GM19467 (cell line): ENCODE results near the gene RBFA.

Source experiments
- ATAC-seq: cut with Tn5 transposase; IDR thresholded peaks from one replicate; pipeline ENCODE4 v1.9.1; 2021; ENCODE audit warnings: mild to moderate bottlenecking, moderate library complexity; ENCODE audit not compliant: unreplicated experiment

RBFA gene

DNA sequence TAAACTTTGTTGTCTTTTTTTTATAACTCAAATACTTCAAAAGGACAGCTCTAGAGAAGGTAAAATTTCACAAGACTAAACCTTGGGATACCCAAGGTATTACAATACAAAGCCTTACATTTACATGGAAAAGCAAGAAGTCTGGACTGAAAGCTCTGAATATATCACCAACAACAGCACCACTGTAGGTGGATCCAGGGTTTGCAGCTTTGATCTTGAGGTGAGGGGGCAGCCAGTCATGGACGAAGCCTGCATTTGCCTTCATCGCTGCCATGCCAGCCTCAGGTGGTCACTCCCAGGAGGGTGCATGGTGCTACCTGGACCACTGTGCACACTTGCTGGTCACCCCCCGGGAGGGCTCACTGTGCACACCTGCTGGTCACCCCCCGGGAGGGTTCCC is 36.6 kb downstream of the RBFA start:
- no peak for ATAC-seq

DNA sequence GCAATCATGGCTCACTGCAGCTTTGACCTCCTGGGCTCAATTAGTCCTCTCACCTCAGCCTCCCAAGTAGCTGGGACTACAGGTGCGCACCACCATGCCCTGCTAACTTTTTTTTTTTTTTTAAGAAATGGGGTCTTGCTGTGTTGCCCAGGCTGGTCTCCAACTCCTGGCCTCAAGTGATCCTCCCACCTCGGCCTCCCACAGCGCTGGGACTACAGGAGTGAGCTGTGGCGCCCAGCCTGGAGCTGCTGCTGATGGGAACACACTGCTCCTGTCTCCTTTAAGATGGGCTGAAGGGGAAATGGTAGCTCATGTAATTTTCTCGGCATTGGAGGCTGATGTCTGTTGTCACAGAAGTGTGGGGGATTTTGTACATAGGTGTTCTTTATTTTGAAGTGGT is 39.9 kb downstream of the RBFA start:
- no peak for ATAC-seq

DNA sequence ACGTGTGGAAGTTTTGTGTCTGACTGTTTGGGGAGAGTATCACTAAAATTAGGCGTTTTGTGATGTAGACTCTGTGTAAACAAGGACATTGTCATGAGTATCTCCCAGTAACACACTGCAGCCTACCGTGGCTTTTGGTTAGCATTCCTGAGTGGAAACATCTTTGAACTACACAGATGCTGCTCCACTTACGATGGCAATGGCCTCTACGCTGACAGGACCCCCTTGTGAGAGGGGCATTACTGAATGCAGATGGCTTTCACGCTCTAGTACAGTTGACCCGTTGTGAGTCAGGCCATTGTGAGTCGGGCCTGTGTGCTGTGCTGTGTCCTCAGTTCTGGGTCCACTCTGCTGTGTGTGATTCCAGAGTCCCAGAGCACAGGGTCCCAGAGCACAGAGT is 40.5 kb downstream of the RBFA start:
- no peak for ATAC-seq

DNA sequence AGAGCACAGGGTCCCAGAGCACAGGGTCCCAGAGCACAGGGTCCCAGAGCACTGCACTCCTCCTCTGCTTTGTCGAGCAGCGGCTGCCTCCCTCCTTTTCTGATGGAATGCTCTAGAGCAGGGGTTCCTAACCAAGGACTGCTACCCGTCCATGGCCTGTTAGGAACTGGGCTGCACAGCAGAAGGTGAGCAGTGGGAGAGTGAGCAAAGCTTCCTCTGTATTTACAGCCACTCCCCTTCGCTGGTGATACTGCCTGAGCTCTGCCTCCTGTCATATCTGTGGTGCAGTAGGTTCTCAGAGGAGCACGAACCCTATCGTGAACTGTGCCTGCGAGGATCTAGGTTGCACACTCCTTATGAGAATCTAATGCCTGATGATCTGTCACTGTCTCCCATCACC is 41.7 kb downstream of the RBFA start:
- no peak for ATAC-seq

DNA sequence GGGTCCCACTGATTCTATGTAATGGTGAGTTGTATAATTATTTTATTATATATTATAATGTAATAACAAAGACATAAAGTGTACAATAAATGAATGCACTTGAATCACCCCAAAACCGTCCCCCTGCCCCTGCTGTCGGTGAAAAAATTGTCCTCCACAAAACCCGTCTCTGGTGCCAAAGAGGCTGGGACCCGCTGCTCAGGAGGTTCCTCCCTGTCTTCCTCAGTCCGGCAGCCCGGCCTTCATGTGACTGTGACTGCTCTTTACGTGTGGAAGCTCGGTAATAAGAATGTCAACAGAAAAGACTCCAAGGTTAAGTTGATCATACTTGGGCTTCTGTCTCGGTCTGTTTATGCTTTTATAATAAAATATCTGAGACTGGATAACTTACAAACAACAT is 42.1 kb downstream of the RBFA start:
- no peak for ATAC-seq

DNA sequence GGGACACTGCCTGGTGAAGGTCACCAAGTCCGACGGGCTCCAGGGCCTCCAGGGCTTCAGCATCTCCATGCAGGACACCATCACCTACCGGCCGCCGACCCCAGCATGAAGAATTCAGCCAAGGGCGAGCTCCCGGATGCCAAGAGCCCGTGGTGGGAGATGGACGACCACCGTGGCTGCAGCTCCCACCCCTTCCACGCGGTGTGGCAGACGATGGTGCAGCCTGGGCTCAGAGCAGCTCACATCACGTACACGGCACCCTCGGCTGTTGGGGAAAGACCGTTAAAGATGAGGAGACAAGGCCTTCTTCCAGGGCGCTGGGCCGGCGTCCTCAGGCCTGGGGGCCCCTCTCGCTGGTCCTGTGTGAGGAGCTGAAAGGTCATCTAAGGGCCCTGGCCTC is 43.6 kb downstream of the RBFA start:
- ATAC-seq: no peak
